Measurements from ENCODE around the gene MS4A6E.

The MS4A6E gene

GRCh38 chr11:60377401-60378136 is 50.5 kb downstream of the MS4A6E start:
- no peak for DNase-seq

DNA sequence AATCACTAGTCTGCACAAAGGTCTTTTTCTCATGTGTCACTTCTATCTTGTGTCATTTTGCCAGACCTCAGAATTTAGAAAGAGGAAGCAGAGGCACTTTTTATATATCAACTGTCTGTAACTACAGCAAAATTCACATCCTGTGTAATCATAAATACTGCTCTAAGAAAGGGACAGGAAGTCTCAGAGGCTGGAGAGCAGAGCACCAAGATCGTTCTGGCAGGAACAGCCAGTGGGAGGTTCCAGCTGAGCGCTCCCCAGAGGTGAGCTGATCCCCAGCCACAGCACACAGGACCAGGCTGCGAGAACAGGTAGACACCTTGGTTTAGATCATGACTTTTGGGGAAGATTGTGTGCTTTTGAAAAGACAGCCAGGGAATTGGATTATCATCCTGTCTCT is 51.3 kb downstream of the MS4A6E start, which contains the start of gene MS4A7:
Gene MS4A7 (plus strand): TSS at position 179 of the 400 bp plus-strand sequence. CDS start 4,610 bp downstream, outside the sequence.
- DNase-seq = peak; percentile 24

DNA sequence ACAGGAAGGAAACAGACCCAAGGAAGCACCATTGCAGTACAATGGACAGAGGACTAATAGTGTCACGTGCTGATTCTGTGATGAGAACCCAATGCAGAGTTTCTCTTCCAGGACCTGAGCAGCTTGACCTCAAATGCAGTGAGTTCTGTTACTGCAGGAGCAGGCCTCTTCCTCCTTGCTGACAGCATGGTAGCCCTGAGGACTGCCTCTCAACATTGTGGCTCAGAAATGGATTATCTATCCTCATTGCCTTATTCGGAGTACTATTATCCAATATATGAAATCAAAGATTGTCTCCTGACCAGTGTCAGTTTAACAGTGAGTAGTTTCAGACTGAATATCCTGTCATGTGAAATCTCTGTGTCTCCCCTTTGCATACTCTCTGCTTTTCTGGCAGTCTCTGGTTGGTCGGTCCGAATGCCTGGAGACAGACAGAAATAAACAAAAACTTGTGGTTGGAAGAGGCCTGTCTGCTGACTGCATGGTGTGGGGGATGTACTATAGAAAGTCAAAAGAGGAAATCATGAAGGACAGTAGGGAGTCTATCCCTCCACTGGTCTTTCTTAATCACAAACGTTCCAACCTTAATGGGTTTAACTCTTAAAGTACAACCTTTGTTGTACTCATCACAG is 62.3 kb downstream of the MS4A6E start:
- DNase-seq = no peak

DNA sequence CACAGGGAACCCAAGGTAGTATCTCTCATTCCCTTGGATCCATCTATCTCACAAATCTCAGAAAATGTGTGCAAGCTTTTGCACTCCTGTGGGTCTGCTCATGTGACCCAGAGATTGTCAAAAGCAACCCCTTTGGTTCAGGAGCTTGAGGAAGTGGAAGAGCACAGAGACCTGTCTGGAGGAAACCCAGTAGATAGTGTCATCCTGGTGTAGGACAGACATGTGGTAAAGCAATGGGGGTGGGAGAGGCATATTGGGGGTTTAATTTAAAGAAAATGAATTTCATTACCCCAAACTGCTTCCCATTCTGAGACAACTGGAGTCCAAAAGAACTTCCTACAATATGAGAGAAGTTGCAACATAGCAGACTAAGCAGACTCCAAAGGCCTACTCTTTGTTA is 63.4 kb downstream of the MS4A6E start:
- no peak for DNase-seq
